ENCODE data around the gene ARGLU1.

GRCh38 chr13:106614874-106615273, 46.9 kb upstream of the ARGLU1 start:
- TF ChIP-seq POLR2A (IDR thresholded peaks at IDR 0.05) (no peak), CTCF (IDR thresholded peaks at IDR 0.05) (no peak)
